ENCODE measurements around the gene KIF9. TPM values are rescaled to one million over a fixed set of nuclear protein-coding genes. Genes with fewer than 3 reads are reported as not detected.

KIF9 gene
- total RNA-seq, 1 experiment from 2014 or later = 7.1 TPM

GRCh38 chr3:47238017-47238416 is 44.6 kb downstream of the KIF9 start:
- H3K4me3 ChIP-seq (ENCODE audit: low read depth, low read length) = no peak overlapping the region
- H3K27me3 ChIP-seq (replicated peaks; ENCODE audit: control insufficient read depth, insufficient read depth, low read length) = no peaks in the 10 kb centered on the region
- no peaks in the 10 kb centered on the region for H3K36me3 Mint-ChIP-seq (ENCODE audit: insufficient read depth, unreplicated experiment)
- ChIA-PET CTCF (no interaction called here), POLR2A (no interaction called here)
- TF ChIP-seq CTCF (IDR thresholded peaks at IDR 0.05; ENCODE audit: insufficient read depth in 1 of 2, low read depth in 1 of 2, low read length in 1 of 2, severe bottlenecking in 1 of 2, unreplicated experiment in 1 of 2) = no peak
- intact Hi-C loops (cut with micrococcal nuclease; ENCODE audit: unreplicated experiment) = no loop called here
- no peaks in the 10 kb centered on the region for H3K36me3 ChIP-seq (ENCODE audit: control insufficient read depth, insufficient read depth, low read length)
- no peaks in the 10 kb centered on the region for H3K4me1 Mint-ChIP-seq (ENCODE audit: low read depth, unreplicated experiment)
- no peaks in the 10 kb centered on the region for H3K9me3 Mint-ChIP-seq (ENCODE audit: unreplicated experiment)
- H3K4me3 Mint-ChIP-seq (ENCODE audit: unreplicated experiment) = no peak overlapping the region
- H3K27ac Mint-ChIP-seq (ENCODE audit: unreplicated experiment) = no peak overlapping the region
- no peak for DNase-seq
- peaks cover 15% of the 10 kb centered on the region for H3K4me1 ChIP-seq
- no peaks in the 10 kb centered on the region for H3K9me3 ChIP-seq
- BruUV-seq (replicated peaks) = no TSS peak
- H3K27me3 Mint-ChIP-seq (ENCODE audit: insufficient read depth, unreplicated experiment) = no peaks in the 10 kb centered on the region

GRCh38 chr3:47228088-47228487 is 54.5 kb downstream of the KIF9 start:
- Histone ChIP-seq H3K4me3 (ENCODE audit: low read depth, low read length) (no peak overlapping the region), H3K9me3 (no peaks in the 10 kb centered on the region), H3K27me3 (replicated peaks; ENCODE audit: control insufficient read depth, insufficient read depth, low read length) (no peaks in the 10 kb centered on the region), H3K36me3 (ENCODE audit: control insufficient read depth, insufficient read depth, low read length) (no peaks in the 10 kb centered on the region), H3K4me1 (no peaks in the 10 kb centered on the region)
- ChIA-PET CTCF (no interaction called here), POLR2A (no interaction called here)
- H3K27ac Mint-ChIP-seq (ENCODE audit: unreplicated experiment) = no peak overlapping the region
- no peak for TF ChIP-seq CTCF (IDR thresholded peaks at IDR 0.05; ENCODE audit: insufficient read depth in 1 of 2, low read depth in 1 of 2, low read length in 1 of 2, severe bottlenecking in 1 of 2, unreplicated experiment in 1 of 2)
- no peaks in the 10 kb centered on the region for H3K4me1 Mint-ChIP-seq (ENCODE audit: low read depth, unreplicated experiment)
- no peak overlapping the region for H3K4me3 Mint-ChIP-seq (ENCODE audit: unreplicated experiment)
- intact Hi-C loops (cut with micrococcal nuclease; ENCODE audit: unreplicated experiment) = no loop called here
- H3K9me3 Mint-ChIP-seq (ENCODE audit: unreplicated experiment) = no peaks in the 10 kb centered on the region
- DNase-seq = no peak
- BruUV-seq (replicated peaks) = no TSS peak
- no peaks in the 10 kb centered on the region for H3K27me3 Mint-ChIP-seq (ENCODE audit: insufficient read depth, unreplicated experiment)
- no peaks in the 10 kb centered on the region for H3K36me3 Mint-ChIP-seq (ENCODE audit: insufficient read depth, unreplicated experiment)

GRCh38 chr3:47227678-47228077 is 54.9 kb downstream of the KIF9 start:
- H3K36me3 Mint-ChIP-seq (ENCODE audit: insufficient read depth, unreplicated experiment) = no peaks in the 10 kb centered on the region
- no peak overlapping the region for H3K4me3 Mint-ChIP-seq (ENCODE audit: unreplicated experiment)
- H3K27me3 Mint-ChIP-seq (ENCODE audit: insufficient read depth, unreplicated experiment) = no peaks in the 10 kb centered on the region
- no TSS peak for BruUV-seq (replicated peaks)
- no peaks in the 10 kb centered on the region for H3K27me3 ChIP-seq (replicated peaks; ENCODE audit: control insufficient read depth, insufficient read depth, low read length)
- POLR2A ChIA-PET = no interaction called here
- DNase-seq = no peak
- no peak overlapping the region for H3K4me3 ChIP-seq (ENCODE audit: low read depth, low read length)
- intact Hi-C loops (cut with micrococcal nuclease; ENCODE audit: unreplicated experiment) = no loop called here
- H3K9me3 ChIP-seq = no peaks in the 10 kb centered on the region
- no peak overlapping the region for H3K27ac Mint-ChIP-seq (ENCODE audit: unreplicated experiment)
- H3K9me3 Mint-ChIP-seq (ENCODE audit: unreplicated experiment) = no peaks in the 10 kb centered on the region
- H3K36me3 ChIP-seq (ENCODE audit: control insufficient read depth, insufficient read depth, low read length) = no peaks in the 10 kb centered on the region
- no peaks in the 10 kb centered on the region for H3K4me1 ChIP-seq
- CTCF ChIA-PET = no interaction called here
- H3K4me1 Mint-ChIP-seq (ENCODE audit: low read depth, unreplicated experiment) = no peaks in the 10 kb centered on the region
- no peak for TF ChIP-seq CTCF (IDR thresholded peaks at IDR 0.05; ENCODE audit: insufficient read depth in 1 of 2, low read depth in 1 of 2, low read length in 1 of 2, severe bottlenecking in 1 of 2, unreplicated experiment in 1 of 2)
